ENCODE measurements around the gene VPS18. TPM values are rescaled to one million over a fixed set of nuclear protein-coding genes. Genes with fewer than 3 reads are reported as not detected.
A peak's percentile ranks its signal among the peaks of the same experiment; 100 is the strongest.

The VPS18 gene
- total and polyA plus RNA-seq, 2 experiments from 2014 or later: 15.8 to 32.7 TPM

DNA sequence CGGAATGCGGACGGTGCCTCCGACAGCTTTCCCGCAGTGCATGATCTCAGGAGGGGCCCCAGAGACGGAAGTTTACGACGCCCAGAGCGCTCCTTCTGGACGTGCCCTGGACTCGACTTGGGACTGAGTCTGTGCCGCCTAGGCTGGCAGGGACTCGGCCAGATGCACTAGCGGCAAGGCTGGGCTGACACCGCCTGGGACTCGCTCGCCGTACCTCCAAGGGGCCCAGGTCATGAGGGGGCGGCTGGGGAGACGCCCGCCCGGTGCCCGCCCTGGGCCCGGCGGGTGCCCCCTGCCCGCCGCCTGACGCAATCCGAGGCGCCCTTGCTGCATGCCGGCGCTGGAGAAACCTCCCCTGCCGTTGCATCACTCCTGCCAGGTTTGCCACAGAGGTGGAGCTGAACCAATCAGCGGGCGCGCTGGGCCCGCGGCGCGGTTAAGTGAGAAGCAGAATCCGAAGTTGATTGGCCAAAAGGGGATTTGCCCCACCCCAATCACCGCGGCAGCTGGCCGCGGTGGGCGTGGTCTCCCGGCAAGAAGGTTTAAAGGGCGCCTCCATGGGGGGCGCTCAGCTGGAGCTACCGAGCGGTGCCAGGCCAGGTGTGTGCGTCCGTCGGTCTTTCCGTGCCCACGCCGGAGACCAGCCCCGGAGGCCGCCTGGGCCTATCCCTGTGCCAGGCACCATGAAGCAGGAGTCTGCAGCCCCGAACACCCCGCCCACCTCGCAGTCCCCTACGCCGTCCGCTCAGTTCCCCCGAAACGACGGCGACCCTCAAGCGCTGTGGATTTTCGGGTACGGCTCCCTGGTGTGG, 58.9 kb downstream of the VPS18 start, which contains the start of gene CHAC1:
CHAC1 (plus strand) TSS at position 571 of the 812 bp plus-strand sequence; CDS start at position 684, 113 bp downstream.
- in situ Hi-C loops (cut with MboI): no loop called here
- peaks cover 32% of the 10 kb centered on the region for H3K4me1 ChIP-seq (ENCODE audit: insufficient read depth)
- no peaks in the 10 kb centered on the region for H3K9me3 ChIP-seq (ENCODE audit: low read depth)
- TF ChIP-seq EZH2phosphoT487 (IDR thresholded peaks at IDR 0.05; ENCODE audit: insufficient read depth, low read depth) (no peak), EZH2 (IDR thresholded peaks at IDR 0.05; ENCODE audit: insufficient read depth, poor library complexity, severe bottlenecking) (no peak)
- H2AFZ ChIP-seq: peak within 1 kb of the TSS; percentile 83
- WGBS, 2 experiments (ENCODE audit: low coverage in 1 of 2, low lambda C conversion rate in 2 of 2, missing lambda C conversion rate in 2 of 2): 1 to 2% methylated on average over 52 to 65 of the region's 72 CpGs
- H3K27ac ChIP-seq: peak within 1 kb of the TSS; percentile 80
- peak within 1 kb of the TSS; percentile 83 for H3K4me3 ChIP-seq
- H3K9me2 ChIP-seq (ENCODE audit: insufficient read depth): no peaks in the 10 kb centered on the region
- peaks cover 18% of the 10 kb centered on the region for H3F3A ChIP-seq (ENCODE audit: insufficient read depth)
- H3K27me3 ChIP-seq (replicated peaks; ENCODE audit: insufficient read depth): no peaks in the 10 kb centered on the region
- peak; percentile 96 for DNase-seq
- peak within 1 kb of the TSS; percentile 84 for H3K4me2 ChIP-seq (ENCODE audit: unreplicated experiment)
- H3K9ac ChIP-seq: peak within 1 kb of the TSS; percentile 82
- peaks cover 32% of the 10 kb centered on the region for H3K79me2 ChIP-seq (ENCODE audit: insufficient read depth)
- H4K20me1 ChIP-seq (ENCODE audit: insufficient read depth): no peaks in the 10 kb centered on the region; the same call in 1 of the 2 replicates
- peaks cover 19% of the 10 kb centered on the region; the same call in 1 of the 2 replicates for H3K36me3 ChIP-seq (ENCODE audit: low read depth)

Small RNA genes lying within 50 kb of the gene (small RNA-seq; reads per million reads assigned to genes)
- gene AC025166.1 (ENCODE audit: low read depth, low replicate concordance): not detected
- gene ISCA1P4 (ENCODE audit: low read depth, low replicate concordance): not detected

Other genes starting within 250 kb of the VPS18 start
- gene RAD51, start 199.3 kb upstream of the VPS18 start, total RNA-seq (2014; rRNA removed; shearing (Covaris generic)): 5.1 and 7.1 TPM in 2 replicates
- 12.1 and 14.6 TPM in 2 replicates for gene RAD51, start 199.3 kb upstream of the VPS18 start, polyA plus RNA-seq (2016; fragmentation: Nextera tagmentation; extraction: Ambion mirVana)
- gene RMDN3, start 139.2 kb upstream of the VPS18 start, total RNA-seq (2014; rRNA removed; shearing (Covaris generic)): 25.9 and 30.0 TPM in 2 replicates
- 41.4 TPM in 2 replicates for gene RMDN3, start 139.2 kb upstream of the VPS18 start, polyA plus RNA-seq (2016; fragmentation: Nextera tagmentation; extraction: Ambion mirVana)
- 0.54 and 8.9 TPM in 2 replicates for gene GCHFR, start 130.4 kb upstream of the VPS18 start, total RNA-seq (2014; rRNA removed; shearing (Covaris generic))
- gene GCHFR, start 130.4 kb upstream of the VPS18 start, polyA plus RNA-seq (2016; fragmentation: Nextera tagmentation; extraction: Ambion mirVana): 1.8 and 2.3 TPM in 2 replicates
- not detected in 2 replicates for gene C15orf62, start 124.5 kb upstream of the VPS18 start, total RNA-seq (2014; rRNA removed; shearing (Covaris generic))
- gene C15orf62, start 124.5 kb upstream of the VPS18 start, polyA plus RNA-seq (2016; fragmentation: Nextera tagmentation; extraction: Ambion mirVana): 0.11 and 0.28 TPM in 2 replicates
- gene ZFYVE19, start 87.4 kb upstream of the VPS18 start, total RNA-seq (2014; rRNA removed; shearing (Covaris generic)): 24.2 and 33.5 TPM in 2 replicates
- 11.7 and 15.0 TPM in 2 replicates for gene ZFYVE19, start 87.4 kb upstream of the VPS18 start, polyA plus RNA-seq (2016; fragmentation: Nextera tagmentation; extraction: Ambion mirVana)
- gene DNAJC17, start 87.0 kb upstream of the VPS18 start, total RNA-seq (2014; rRNA removed; shearing (Covaris generic)): 13.4 and 64.4 TPM in 2 replicates
- 36.4 and 44.6 TPM in 2 replicates for gene DNAJC17, start 87.0 kb upstream of the VPS18 start, polyA plus RNA-seq (2016; fragmentation: Nextera tagmentation; extraction: Ambion mirVana)
- gene PPP1R14D, start 65.7 kb upstream of the VPS18 start, total RNA-seq (2014; rRNA removed; shearing (Covaris generic)): not detected in 2 replicates
- not detected in 2 replicates for gene PPP1R14D, start 65.7 kb upstream of the VPS18 start, polyA plus RNA-seq (2016; fragmentation: Nextera tagmentation; extraction: Ambion mirVana)
- gene SPINT1, start 50.4 kb upstream of the VPS18 start, total RNA-seq (2014; rRNA removed; shearing (Covaris generic)): 7.8 TPM in 1 of 2 replicates, not detected in the other
- gene SPINT1, start 50.4 kb upstream of the VPS18 start, polyA plus RNA-seq (2016; fragmentation: Nextera tagmentation; extraction: Ambion mirVana): 0.19 and 0.24 TPM in 2 replicates
- gene RHOV, start 20.2 kb upstream of the VPS18 start, total RNA-seq (2014; rRNA removed; shearing (Covaris generic)): not detected in 2 replicates
- gene RHOV, start 20.2 kb upstream of the VPS18 start, polyA plus RNA-seq (2016; fragmentation: Nextera tagmentation; extraction: Ambion mirVana): not detected in 2 replicates
- not detected in 2 replicates for gene DLL4, start 34.9 kb downstream of the VPS18 start, total RNA-seq (2014; rRNA removed; shearing (Covaris generic))
- gene DLL4, start 34.9 kb downstream of the VPS18 start, polyA plus RNA-seq (2016; fragmentation: Nextera tagmentation; extraction: Ambion mirVana): not detected in 2 replicates
- gene CHAC1, start 59.0 kb downstream of the VPS18 start, total RNA-seq (2014; rRNA removed; shearing (Covaris generic)): 65.8 and 74.4 TPM in 2 replicates
- 43.8 and 47.2 TPM in 2 replicates for gene CHAC1, start 59.0 kb downstream of the VPS18 start, polyA plus RNA-seq (2016; fragmentation: Nextera tagmentation; extraction: Ambion mirVana)
- 25.9 and 40.0 TPM in 2 replicates for gene INO80, start 221.8 kb downstream of the VPS18 start, total RNA-seq (2014; rRNA removed; shearing (Covaris generic))
- gene INO80, start 221.8 kb downstream of the VPS18 start, polyA plus RNA-seq (2016; fragmentation: Nextera tagmentation; extraction: Ambion mirVana): 4.6 and 5.3 TPM in 2 replicates

All from GM23248 (cell line).